Gastrocnemius medialis (tissue), 4 donors: ENCODE measurements around the gene DDX47. TPM values are rescaled to one million over a fixed set of nuclear protein-coding genes. Genes with fewer than 3 reads are reported as not detected.

Experiments
- ATAC-seq, 2 donors: fragments of 150-250 bp; one replicate each; pipeline ENCODE4 v1.9.1; 2016
- DNase-seq, 2 donors: peaks; one replicate each; pipeline ENCODE4 v3.0.0-alpha.2; 2019
- H3K27ac ChIP-seq, 4 donors: fragments of 200-600 bp; sonication (generic); 1 replicate in 1 of 4; 2 replicates in 3 of 4; pipeline ENCODE4 v1.5.1; 2016 to 2018; ENCODE audit warnings: mild to moderate bottlenecking in 2 of 4, moderate library complexity in 1 of 4
- H3K27me3 ChIP-seq, 3 donors: fragments of 200-600 bp; sonication (generic) in 2 of 3; 1 replicate in 1 of 3; 2 replicates in 2 of 3; pipeline versions ENCODE4 v1.5.1 to v1.6.0; 2016 to 2019; ENCODE audit warnings: mild to moderate bottlenecking in 1 of 3, moderate library complexity in 1 of 3
- H3K36me3 ChIP-seq, 2 donors: fragments of 200-600 bp; sonication (generic) in 1 of 2; one replicate each; pipeline ENCODE4 v1.5.1; 2017 to 2018
- H3K4me1 ChIP-seq, 2 donors: fragments of 200-600 bp; sonication (generic) in 1 of 2; one replicate each; pipeline ENCODE4 v1.5.1; 2016 to 2017; ENCODE audit warnings: mild to moderate bottlenecking in 2 of 2
- H3K4me3 ChIP-seq, 4 donors: fragments of 200-600 bp; sonication (generic) in 3 of 4; 1 replicate in 1 of 4; 2 replicates in 3 of 4; pipeline ENCODE4 v1.5.1; 2016 to 2019; ENCODE audit warnings: mild to moderate bottlenecking in 2 of 4
- H3K9me3 ChIP-seq, 3 donors: fragments of 200-600 bp; sonication (generic) in 2 of 3; 1 replicate in 1 of 3; 2 replicates in 2 of 3; pipeline ENCODE4 v1.5.1; 2016 to 2019
- POLR2A ChIP-seq, 2 donors: fragments of 450-650 bp; IDR thresholded peaks; one replicate each; pipeline ENCODE4 v1.6.1; 2017; ENCODE audit warnings: antibody characterized with exemption in 2 of 2, mild to moderate bottlenecking in 2 of 2, moderate library complexity in 2 of 2
- in situ Hi-C, 4 donors: fragments of 200-750 bp; cut with MboI; loops; one replicate each; pipeline versions ENCODE4 v1.15.0 to v1.8.0; 2017; ENCODE audit warnings: low sequenced_read_pairs in 4 of 4
- intact Hi-C: fragments of 100-400 bp; cut with DNase I; formaldehyde crosslinking; loops from one replicate; pipeline ENCODE4 v1.15.1; 2023; ENCODE audit warnings: low total_unique reads
- total RNA-seq, 4 donors: library from RNA; depleted of rRNA; stranded (reverse); fragments of >200 nt; gene quantifications; one replicate each; pipeline versions ENCODE4 v1.1.0 to v1.2.3, GENCODE V29; 2016
- TF ChIP-seq, protein P1 (sequence below), 5 experiments: fragments of 450-650 bp in 3 of 5; fragments of 200-600 bp in 2 of 5; sonication (generic) in 2 of 5; IDR thresholded peaks in 4 of 5; conservative IDR thresholded peaks in 1 of 5; 1 replicate in 4 of 5; 2 replicates in 1 of 5; pipeline ENCODE4 v1.5.1; 2016 to 2019; ENCODE audit warnings: antibody characterized with exemption in 5 of 5, mild to moderate bottlenecking in 3 of 5, moderate library complexity in 3 of 5

DDX47 gene
- total RNA-seq, 4 donors from 2014 or later: 37.1 to 75.4 (median 58.3) TPM

DNA sequence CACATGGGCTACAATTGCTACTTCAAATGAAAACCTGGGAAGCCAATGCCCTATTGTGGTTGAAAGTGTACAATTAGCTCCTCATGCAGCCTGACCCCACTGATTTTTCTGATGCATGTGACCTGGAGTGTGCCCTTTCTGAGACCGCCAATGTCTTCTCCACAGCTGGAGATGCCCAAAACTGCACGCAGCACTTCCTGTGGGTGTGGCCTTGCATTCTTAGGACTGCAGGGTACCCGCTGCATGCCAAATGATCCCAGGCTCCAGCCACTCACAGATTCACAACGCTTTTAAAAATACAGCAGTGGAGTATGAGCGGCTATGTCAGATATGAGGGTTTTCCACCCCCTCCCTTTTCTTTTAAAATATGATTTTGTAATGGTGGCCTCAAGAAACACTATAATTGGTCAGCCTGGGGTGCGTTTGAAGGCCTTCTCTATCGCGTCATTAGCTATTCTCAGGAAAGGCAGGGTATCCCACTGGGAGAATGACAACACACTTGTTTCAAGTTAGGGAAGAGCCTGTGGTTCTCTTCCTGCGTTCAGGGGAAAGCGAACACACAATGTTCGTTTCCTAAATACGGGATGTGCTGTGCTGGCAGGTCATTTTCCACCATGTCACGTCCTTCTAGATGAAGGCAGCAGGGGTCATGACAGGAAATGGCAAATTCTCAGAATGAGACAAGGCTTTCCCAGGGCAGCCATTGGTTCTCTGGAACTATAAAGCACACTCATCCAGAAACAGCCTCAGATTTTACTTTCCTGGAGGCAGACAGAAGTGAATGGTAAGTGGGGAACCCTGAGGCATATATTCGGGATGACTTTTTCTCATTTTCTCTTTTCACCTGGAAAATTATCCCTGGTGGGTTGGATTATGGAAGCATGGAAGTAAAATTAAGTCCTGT is 28.0 kb upstream of the DDX47 start, which contains the start of gene APOLD1:
Gene APOLD1 (plus strand): TSS at position 749 of the 904 bp plus-strand sequence. CDS start 33 bp downstream, at position 782.
- Histone ChIP-seq H3K36me3 (no peaks in the 10 kb centered on the region), H3K4me3 (peak within 1 kb of the TSS; percentile 70 to 87 (median 80)), H3K4me1 (peaks cover 9 to 22% of the 10 kb centered on the region in 2 donors), H3K9me3 (no peaks in the 10 kb centered on the region), H3K27me3 (no peaks in the 10 kb centered on the region), H3K27ac (peak within 1 kb of the TSS; percentile 87 to 94 (median 92))
- in situ Hi-C loops: loop anchor here in 1 of 4 donors (25.0 kb wide), 1 partner anchor 202 kb away; no protein-coding TSS in a partner anchor
- TF ChIP-seq, protein P1, sequence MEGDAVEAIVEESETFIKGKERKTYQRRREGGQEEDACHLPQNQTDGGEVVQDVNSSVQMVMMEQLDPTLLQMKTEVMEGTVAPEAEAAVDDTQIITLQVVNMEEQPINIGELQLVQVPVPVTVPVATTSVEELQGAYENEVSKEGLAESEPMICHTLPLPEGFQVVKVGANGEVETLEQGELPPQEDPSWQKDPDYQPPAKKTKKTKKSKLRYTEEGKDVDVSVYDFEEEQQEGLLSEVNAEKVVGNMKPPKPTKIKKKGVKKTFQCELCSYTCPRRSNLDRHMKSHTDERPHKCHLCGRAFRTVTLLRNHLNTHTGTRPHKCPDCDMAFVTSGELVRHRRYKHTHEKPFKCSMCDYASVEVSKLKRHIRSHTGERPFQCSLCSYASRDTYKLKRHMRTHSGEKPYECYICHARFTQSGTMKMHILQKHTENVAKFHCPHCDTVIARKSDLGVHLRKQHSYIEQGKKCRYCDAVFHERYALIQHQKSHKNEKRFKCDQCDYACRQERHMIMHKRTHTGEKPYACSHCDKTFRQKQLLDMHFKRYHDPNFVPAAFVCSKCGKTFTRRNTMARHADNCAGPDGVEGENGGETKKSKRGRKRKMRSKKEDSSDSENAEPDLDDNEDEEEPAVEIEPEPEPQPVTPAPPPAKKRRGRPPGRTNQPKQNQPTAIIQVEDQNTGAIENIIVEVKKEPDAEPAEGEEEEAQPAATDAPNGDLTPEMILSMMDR (IDR thresholded peaks at IDR 0.05 in 4 of 5, conservative IDR thresholded peaks at IDR 0.05 in 1 of 5): no peak
- TF ChIP-seq POLR2A (IDR thresholded peaks at IDR 0.05): peak; percentile 67 to 89
- DNase-seq (peak; percentile 38 to 51), ATAC-seq (peak; percentile 34 to 53)
- intact Hi-C loops: loop anchor here (5.0 to 10.0 kb wide), 2 partner anchors 68 to 200 kb away; partner anchors contain the start of gene CDKN1B

DNA sequence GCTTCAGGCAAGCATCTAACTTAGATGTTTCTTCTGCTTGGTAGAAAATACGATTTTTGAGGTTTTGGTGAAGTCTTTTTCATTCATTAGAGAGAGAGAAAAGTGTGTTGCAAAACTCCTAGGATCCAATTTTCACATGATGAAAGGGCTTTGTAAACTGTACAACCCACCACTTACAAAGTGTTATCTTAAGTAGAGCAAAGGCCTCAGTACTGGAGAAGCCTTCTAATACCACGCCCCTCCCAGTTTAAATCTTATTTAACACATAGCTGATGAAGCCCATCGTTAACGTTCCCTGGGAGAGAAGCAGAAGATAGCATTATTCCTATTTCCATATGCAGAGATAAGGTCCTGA is 26.8 kb upstream of the DDX47 start:
- in situ Hi-C loops: loop anchor here in 1 of 4 donors (25.0 kb wide), 1 partner anchor 201 kb away; no protein-coding TSS in a partner anchor
- no peak for DNase-seq
- Histone ChIP-seq H3K36me3 (no peaks in the 10 kb centered on the region), H3K9me3 (no peaks in the 10 kb centered on the region), H3K27me3 (no peaks in the 10 kb centered on the region), H3K4me3 (peak overlapping the region; percentile 70 to 87 (median 80)), H3K4me1 (peaks cover 9 to 25% of the 10 kb centered on the region in 2 donors), H3K27ac (peak overlapping the region; percentile 87 to 94 (median 92))
- TF ChIP-seq, protein P1 (IDR thresholded peaks at IDR 0.05 in 4 of 5, conservative IDR thresholded peaks at IDR 0.05 in 1 of 5): no peak
- no peak for TF ChIP-seq POLR2A (IDR thresholded peaks at IDR 0.05)
- intact Hi-C loops: loop anchor here (2.0 to 10.0 kb wide), 3 partner anchors 69 to 198 kb away; partner anchors contain the start of gene CDKN1B
- peak in 1 of 2 donors; percentile 3 for ATAC-seq

DNA sequence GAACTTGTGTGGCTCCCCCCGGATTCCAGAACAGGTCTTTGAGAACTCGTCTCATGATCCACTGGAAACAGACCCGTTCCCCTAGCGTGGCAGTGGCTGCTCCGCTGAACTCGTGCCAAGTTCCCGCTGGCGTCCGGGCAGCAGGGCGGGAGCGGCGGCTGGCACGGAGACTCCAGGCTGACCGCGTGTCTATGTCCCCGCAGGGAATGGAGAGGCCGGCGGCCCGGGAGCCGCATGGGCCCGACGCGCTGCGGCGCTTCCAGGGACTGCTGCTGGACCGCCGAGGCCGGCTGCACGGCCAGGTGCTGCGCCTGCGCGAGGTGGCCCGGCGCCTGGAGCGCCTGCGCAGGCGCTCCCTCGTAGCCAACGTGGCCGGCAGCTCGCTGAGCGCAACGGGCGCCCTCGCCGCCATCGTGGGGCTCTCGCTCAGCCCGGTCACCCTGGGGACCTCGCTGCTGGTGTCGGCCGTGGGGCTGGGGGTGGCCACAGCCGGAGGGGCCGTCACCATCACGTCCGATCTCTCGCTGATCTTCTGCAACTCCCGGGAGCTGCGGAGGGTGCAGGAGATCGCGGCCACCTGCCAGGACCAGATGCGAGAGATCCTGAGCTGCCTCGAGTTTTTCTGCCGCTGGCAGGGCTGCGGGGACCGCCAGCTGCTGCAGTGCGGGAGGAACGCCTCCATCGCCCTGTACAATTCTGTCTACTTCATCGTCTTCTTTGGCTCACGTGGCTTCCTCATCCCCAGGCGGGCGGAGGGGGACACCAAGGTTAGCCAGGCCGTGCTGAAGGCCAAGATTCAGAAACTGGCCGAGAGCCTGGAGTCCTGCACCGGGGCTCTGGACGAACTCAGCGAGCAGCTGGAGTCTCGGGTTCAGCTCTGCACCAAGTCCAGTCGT is 26.2 kb upstream of the DDX47 start:
- H3K4me3 ChIP-seq: peak overlapping the region; percentile 70 to 87 (median 80)
- no peaks in the 10 kb centered on the region for H3K36me3 ChIP-seq
- TF ChIP-seq, protein P1 (IDR thresholded peaks at IDR 0.05 in 4 of 5, conservative IDR thresholded peaks at IDR 0.05 in 1 of 5): peak; percentile 20 to 42 (median 32)
- TF ChIP-seq POLR2A (IDR thresholded peaks at IDR 0.05): peak; percentile 59 to 71
- peak overlapping the region; percentile 87 to 94 (median 92) for H3K27ac ChIP-seq
- intact Hi-C loops: loop anchor here (1.0 to 10.0 kb wide), 4 partner anchors 26 to 198 kb away; partner anchors contain the start of genes CDKN1B and DDX47
- in situ Hi-C loops: loop anchor here in 1 of 4 donors (25.0 kb wide), 1 partner anchor 200 kb away; no protein-coding TSS in a partner anchor
- ATAC-seq (peak; percentile 72 to 74), DNase-seq (peak; percentile 51 to 73)
- H3K4me1 ChIP-seq: peaks cover 12 to 30% of the 10 kb centered on the region in 2 donors
- no peaks in the 10 kb centered on the region for H3K9me3 ChIP-seq
- no peaks in the 10 kb centered on the region for H3K27me3 ChIP-seq

DNA sequence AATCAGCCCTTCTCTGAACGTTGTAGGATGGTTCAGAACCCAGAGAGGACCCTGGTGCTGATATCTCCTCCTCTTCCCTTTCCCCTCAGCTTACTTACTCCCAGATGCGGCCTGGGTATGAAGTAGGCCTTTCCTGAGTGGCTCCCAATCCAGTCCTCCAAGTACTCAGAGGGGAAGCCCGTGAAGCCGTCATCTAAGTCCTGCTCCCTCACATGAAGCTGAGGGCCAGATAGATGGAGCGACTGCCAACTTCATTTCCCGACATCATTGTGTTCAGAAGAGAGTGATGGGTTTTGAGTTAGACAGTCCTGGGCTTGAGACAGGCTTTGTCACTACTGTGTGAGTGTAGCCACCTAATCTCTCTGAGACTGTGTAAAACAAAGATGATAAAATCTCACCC is 25.0 kb upstream of the DDX47 start:
- Histone ChIP-seq H3K4me1 (peaks cover 18 to 38% of the 10 kb centered on the region in 2 donors), H3K27ac (peak overlapping the region; percentile 87 to 94 (median 92)), H3K9me3 (no peaks in the 10 kb centered on the region), H3K36me3 (no peaks in the 10 kb centered on the region), H3K27me3 (no peaks in the 10 kb centered on the region), H3K4me3 (peak overlapping the region; percentile 70 to 87 (median 80))
- intact Hi-C loops (loop anchor here (5.0 to 10.0 kb wide), 2 partner anchors 71 to 197 kb away; partner anchors contain the start of gene CDKN1B), in situ Hi-C loops (loop anchor here in 1 of 4 donors (25.0 kb wide), 1 partner anchor 199 kb away; no protein-coding TSS in a partner anchor)
- DNase-seq: no peak
- TF ChIP-seq, protein P1 (IDR thresholded peaks at IDR 0.05 in 4 of 5, conservative IDR thresholded peaks at IDR 0.05 in 1 of 5): no peak
- TF ChIP-seq POLR2A (IDR thresholded peaks at IDR 0.05): no peak
- no peak for ATAC-seq
